Measurements from ENCODE around the gene TCN2.
"Not testable (repeated sequence)": the region's sequence is repeated elsewhere in the genome, so short reads cannot be mapped to it uniquely, and the experiment has no call there.

TCN2 gene

GRCh38 chr22:30606455-30607299 lies at the start of gene TCN2:
TCN2 (plus strand) TSS chr22:30607174; CDS start chr22:30607332, 158 bp downstream.
- peak; percentile 14 to 17 for DNase-seq

- no peak for DNase-seq
Measured at GRCh38 chr22:30557243-30557642, 49.7 kb upstream of the TCN2 start.

GRCh38 chr22:30559889-30560288 lies 47.1 kb upstream of the TCN2 start:
- DNase-seq, result no peak

- DNase-seq, result not testable (repeated sequence)
Measured at GRCh38 chr22:30560643-30561202, 46.3 kb upstream of the TCN2 start.

- DNase-seq, result no peak
Measured at GRCh38 chr22:30561402-30562189, 45.4 kb upstream of the TCN2 start.

GRCh38 chr22:30562366-30562765 lies 44.6 kb upstream of the TCN2 start:
- no peak for DNase-seq

GRCh38 chr22:30564045-30564760 lies 42.8 kb upstream of the TCN2 start:
- DNase-seq, result no peak

- DNase-seq, result no peak
Measured at GRCh38 chr22:30564761-30565119, 42.2 kb upstream of the TCN2 start.

GRCh38 chr22:30565341-30565740 lies 41.6 kb upstream of the TCN2 start:
- no peak for DNase-seq

GRCh38 chr22:30566125-30566524 lies 40.8 kb upstream of the TCN2 start:
- no peak for DNase-seq

GRCh38 chr22:30567277-30567676 lies 39.7 kb upstream of the TCN2 start:
- not testable (repeated sequence) for DNase-seq

GRCh38 chr22:30568137-30568805 lies 38.7 kb upstream of the TCN2 start:
- DNase-seq, result no peak

GRCh38 chr22:30569674-30570202 lies 37.2 kb upstream of the TCN2 start:
- DNase-seq, result no peak

GRCh38 chr22:30572210-30572609 lies 34.8 kb upstream of the TCN2 start:
- DNase-seq, result no peak

- no peak for DNase-seq
Measured at GRCh38 chr22:30572840-30573593, 34.0 kb upstream of the TCN2 start.

GRCh38 chr22:30573594-30574094 lies 33.3 kb upstream of the TCN2 start:
- DNase-seq, result no peak

GRCh38 chr22:30574095-30574981 lies 32.6 kb upstream of the TCN2 start, which contains the start of gene GAL3ST1:
GAL3ST1 (minus strand) TSS chr22:30574665; CDS start chr22:30557392, 17,273 bp downstream.
- DNase-seq, result no peak

GRCh38 chr22:30574997-30575671 lies 31.8 kb upstream of the TCN2 start:
- DNase-seq, result no peak

- no peak for DNase-seq
Measured at GRCh38 chr22:30575859-30576258, 31.1 kb upstream of the TCN2 start.

All from activated CD4-positive, alpha-beta T cell treated with anti-CD3 and anti-CD28 coated beads for 4 hours (primary cell).